ENCODE measurements around the gene MLLT1.

GRCh38 chr19:6278051-6278450 is 1.7 kb downstream of the MLLT1 start:
- no peak for TF ChIP-seq CTCF (IDR thresholded peaks at IDR 0.05; ENCODE audit: low read depth, low read length)
- TF ChIP-seq POLR2A (IDR thresholded peaks at IDR 0.05; ENCODE audit: extremely low read depth, insufficient read length) = no peak
- TF ChIP-seq MAX (IDR thresholded peaks at IDR 0.05; ENCODE audit: low read depth, low read length) = no peak
